IMR-90 (cell line): ENCODE measurements around the gene TXNDC11. TPM values are rescaled to one million over a fixed set of nuclear protein-coding genes. Genes with fewer than 3 reads are reported as not detected.

ENCODE experiments used
- ATAC-seq: fragments of 200-7000 bp; cut with Tn5 transposase; 2 replicates; pipeline ENCODE4 v1.9.1; 2020; ENCODE audit warnings: low read depth, mild to moderate bottlenecking, moderate library complexity
- BruUV-seq: library from RNA; stranded (reverse); fragments of 400-500 nt; replicated peaks from 2 replicates; lab custom pipeline; 2021; lab: Mats Ljungman, UMichigan
- CTCF ChIA-PET: fragments of 300-600 bp; formaldehyde crosslinking; extraction: SDS; loops from one replicate; lab custom pipeline; 2021; ENCODE audit warnings: antibody characterized with exemption; lab: Yijun Ruan, JAX
- POLR2A ChIA-PET: fragments of 300-600 bp; sonication (Branson Sonifier 250); formaldehyde crosslinking; loops from one replicate; lab custom pipeline; 2022; ENCODE audit warnings: antibody characterized with exemption; ENCODE audit not compliant: unreplicated experiment; lab: Charles Lee
- DNase-seq: peaks from one replicate; pipeline ENCODE4 v3.0.0; 2013
- H2AFZ ChIP-seq: replicated peaks from 2 replicates; pipeline ENCODE3; 2013; ENCODE audit warnings: low read length, mild to moderate bottlenecking; ENCODE audit not compliant: poor library complexity
- H2AK5ac ChIP-seq: 2 replicates; pipeline ENCODE4 v1.6.1; 2013; ENCODE audit warnings: low read depth, low read length, inconsistent platforms
- H2AK9ac ChIP-seq: replicated peaks from 2 replicates; pipeline ENCODE3; 2013; ENCODE audit warnings: mild to moderate bottlenecking, low read depth, low read length, moderate library complexity; ENCODE audit not compliant: poor library complexity
- H2BK120ac ChIP-seq: 2 replicates; pipeline ENCODE4 v1.6.1; 2013; ENCODE audit warnings: low read depth, low read length, inconsistent platforms
- H2BK15ac ChIP-seq: 3 replicates; pipeline ENCODE4 v1.6.1; 2013; ENCODE audit warnings: low read depth, low read length, inconsistent platforms
- H2BK20ac ChIP-seq: 2 replicates; pipeline ENCODE4 v1.6.1; 2013; ENCODE audit warnings: low read depth, mild to moderate bottlenecking, inconsistent platforms, low read length, moderate library complexity
- H2BK5ac ChIP-seq: 2 replicates; pipeline ENCODE4 v1.6.1; 2013; ENCODE audit warnings: mild to moderate bottlenecking, low read depth, low read length, inconsistent platforms; ENCODE audit not compliant: poor library complexity, severe bottlenecking
- H3K14ac ChIP-seq: replicated peaks from 2 replicates; pipeline ENCODE4 v1.6.1; 2013; ENCODE audit warnings: low read depth, low read length, inconsistent platforms
- H3K18ac ChIP-seq: 2 replicates; pipeline ENCODE4 v1.6.1; 2013; ENCODE audit warnings: low read depth, low read length, control low read depth
- H3K23ac ChIP-seq: 2 replicates; pipeline ENCODE4 v1.6.1; 2013; ENCODE audit warnings: low read depth, low read length, inconsistent platforms
- H3K27ac ChIP-seq: 2 replicates; pipeline ENCODE4 v1.5.1; 2013; ENCODE audit warnings: mild to moderate bottlenecking, control low read depth, low read length; ENCODE audit not compliant: insufficient read depth
- H3K27me3 ChIP-seq: 2 replicates; pipeline ENCODE4 v1.6.1; 2013; ENCODE audit warnings: low read length; ENCODE audit not compliant: control insufficient read depth, insufficient read depth
- H3K36me3 ChIP-seq: 2 replicates; pipeline ENCODE4 v1.6.1; 2013; ENCODE audit warnings: low read length, mixed read lengths; ENCODE audit not compliant: control insufficient read depth, insufficient read depth
- H3K4ac ChIP-seq: 2 replicates; pipeline ENCODE4 v1.6.1; 2013; ENCODE audit warnings: low read depth, low read length, inconsistent platforms
- H3K4me1 ChIP-seq: 2 replicates; pipeline ENCODE4 v1.6.1; 2013; ENCODE audit warnings: low read length, mixed read lengths; ENCODE audit not compliant: control insufficient read depth, insufficient read depth
- H3K4me2 ChIP-seq: 2 replicates; pipeline ENCODE4 v1.6.1; 2013; ENCODE audit warnings: low read depth, mild to moderate bottlenecking, control low read depth, low read length, moderate library complexity
- H3K4me3 ChIP-seq: 2 replicates; pipeline ENCODE4 v1.5.1; 2013; ENCODE audit warnings: low read depth, mild to moderate bottlenecking, control low read depth, low read length, moderate library complexity; ENCODE audit not compliant: insufficient read depth
- H3K56ac ChIP-seq: 2 replicates; pipeline ENCODE4 v1.6.1; 2013; ENCODE audit warnings: low read length, inconsistent platforms; ENCODE audit not compliant: insufficient read depth; ENCODE audit errors: extremely low read depth
- H3K79me1 ChIP-seq, 2 experiments: 2 replicates each; pipeline ENCODE4 v1.6.1; 2013; ENCODE audit warnings: low read length in 2 of 2, inconsistent platforms in 1 of 2, low read depth in 1 of 2
- H3K9ac ChIP-seq: 2 replicates; pipeline ENCODE4 v1.6.1; 2013; ENCODE audit warnings: low read depth, low read length, control low read depth
- H3K9me1 ChIP-seq: 2 replicates; pipeline ENCODE4 v1.6.1; 2013; ENCODE audit warnings: low read length, inconsistent platforms; ENCODE audit not compliant: insufficient read depth
- H3K9me3 ChIP-seq: 2 replicates; pipeline ENCODE4 v1.6.1; 2013; ENCODE audit warnings: low read length; ENCODE audit not compliant: control insufficient read depth, insufficient read depth
- H4K20me1 ChIP-seq: 2 replicates; pipeline ENCODE4 v1.6.1; 2013; ENCODE audit warnings: low read length, inconsistent platforms; ENCODE audit not compliant: insufficient read depth
- H4K5ac ChIP-seq: 2 replicates; pipeline ENCODE4 v1.6.1; 2013; ENCODE audit warnings: mild to moderate bottlenecking, low read depth, low read length, control low read depth
- H4K8ac ChIP-seq, 2 experiments: 2 replicates each; pipeline ENCODE4 v1.6.1; 2013; ENCODE audit warnings: low read depth in 2 of 2, low read length in 2 of 2, control low read depth in 1 of 2, inconsistent platforms in 1 of 2
- H4K91ac ChIP-seq: 2 replicates; pipeline ENCODE4 v1.6.1; 2013; ENCODE audit warnings: low read depth, low read length, inconsistent platforms; ENCODE audit not compliant: insufficient read depth
- BHLHE40 ChIP-seq: fragments of 150-350 bp; IDR thresholded peaks from 2 replicates; pipeline ENCODE4 v1.6.1; 2016; ENCODE audit warnings: mild to moderate bottlenecking, low read depth, low read length
- FOS ChIP-seq: fragments of 150-350 bp; IDR thresholded peaks from 2 replicates; pipeline ENCODE4 v1.6.1; 2016; ENCODE audit warnings: low read depth, low read length
- RCOR1 ChIP-seq: IDR thresholded peaks from 2 replicates; pipeline ENCODE4 v1.6.1; 2012; ENCODE audit warnings: mild to moderate bottlenecking, low read length, improper control_type of control experiment; ENCODE audit not compliant: insufficient replicate concordance
- WGBS, 2 experiments: methylation state at CpG; one replicate each; pipeline versions ENCODE4 v1.1.5 to v1.1.7; 2013; ENCODE audit warnings: missing lambda C conversion rate in 2 of 2; ENCODE audit not compliant: insufficient read length in 1 of 2; ENCODE audit errors: extremely low coverage in 2 of 2; 5-methylcytosine and 5-hydroxymethylcytosine counted together
- dilution Hi-C: fragments of 300-500 bp; cut with HindIII; formaldehyde crosslinking; loops from one replicate; pipeline ENCODE4 v1.14.3; 2018; ENCODE audit warnings: low sequenced_read_pairs; ENCODE audit not compliant: unreplicated experiment
- in situ Hi-C: fragments of 300-500 bp; cut with MboI; formaldehyde crosslinking; loops from 3 replicates; pipeline ENCODE4 v1.14.3; 2019; ENCODE audit warnings: low sequenced_read_pairs, inconsistent platforms, mixed read lengths
- intact Hi-C: fragments of 100-400 bp; cut with micrococcal nuclease; formaldehyde crosslinking; loops from 2 replicates; pipeline ENCODE4 v1.10.0; 2022
- polyA plus RNA-seq, 3 experiments: library from polyadenylated mRNA; depleted of rRNA; stranded (reverse); fragments of >200 nt; gene quantifications; 2 replicates each; pipeline ENCODE4 v1.2.3, GENCODE V29; 2012; ENCODE audit warnings: low replicate concordance in 1 of 3
- total RNA-seq: library from RNA; depleted of rRNA; stranded (reverse); fragments of >200 nt; gene quantifications from 2 replicates; pipeline ENCODE4 v1.2.3, GENCODE V29; 2012
- TF ChIP-seq, protein P1 (sequence below): conservative IDR thresholded peaks from 2 replicates; pipeline ENCODE4 v1.5.1; 2012; ENCODE audit warnings: mild to moderate bottlenecking, low read depth, low read length, improper control_type of control experiment

Gene TXNDC11
- total and polyA plus RNA-seq, 2 of the 4 experiments (the other 2 are of a cell fraction) = 25.3 to 42.9 TPM

DNA sequence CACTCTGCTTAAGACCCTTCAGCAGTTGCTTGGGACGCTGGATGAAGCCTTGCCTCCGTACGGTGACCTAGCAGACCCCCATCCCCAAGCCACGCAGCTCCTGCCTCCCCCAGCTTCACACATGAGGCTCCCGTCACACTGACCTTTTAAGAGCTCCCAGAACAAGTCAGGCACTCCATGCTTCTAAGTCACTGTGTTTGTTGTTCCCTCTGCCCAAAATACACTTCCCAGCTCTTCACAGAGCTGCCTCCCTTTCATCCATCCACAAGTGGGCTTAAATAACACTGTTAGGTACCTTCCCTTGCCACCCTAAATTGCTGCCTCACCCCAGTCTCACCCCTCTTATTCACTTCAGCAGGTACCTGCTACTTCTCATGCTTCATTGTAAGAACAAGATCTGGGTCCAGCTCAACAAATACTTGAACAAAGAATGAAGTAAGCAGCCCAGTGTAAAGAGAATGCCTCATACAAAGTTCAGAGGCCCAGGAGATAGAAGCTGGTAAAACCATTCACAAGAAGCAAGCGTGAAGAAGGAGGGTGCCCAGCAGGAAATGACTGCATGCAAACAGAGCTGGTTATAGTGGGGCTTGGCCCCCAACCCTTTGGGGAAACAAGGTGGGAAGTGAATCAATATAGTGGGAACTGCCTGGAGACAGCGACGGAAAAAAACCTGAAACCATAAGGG is 48.6 kb upstream of the TXNDC11 start:
- H3K4me1 ChIP-seq = peaks cover 17% of the 10 kb centered on the region
- no peak overlapping the region for H2AFZ ChIP-seq
- no peak overlapping the region for H3K18ac ChIP-seq
- no peaks in the 10 kb centered on the region for H3K27me3 ChIP-seq
- no peaks in the 10 kb centered on the region for H3K9me3 ChIP-seq
- no peak for DNase-seq
- H3K27ac ChIP-seq = peak overlapping the region; percentile 8; the same call in 1 of the 2 replicates
- H4K20me1 ChIP-seq = peaks cover 68% of the 10 kb centered on the region
- H2AK9ac ChIP-seq = no peak overlapping the region
- peak overlapping the region; percentile 30; the same call in 1 of the 2 replicates for H3K23ac ChIP-seq
- TF ChIP-seq, protein P1, sequence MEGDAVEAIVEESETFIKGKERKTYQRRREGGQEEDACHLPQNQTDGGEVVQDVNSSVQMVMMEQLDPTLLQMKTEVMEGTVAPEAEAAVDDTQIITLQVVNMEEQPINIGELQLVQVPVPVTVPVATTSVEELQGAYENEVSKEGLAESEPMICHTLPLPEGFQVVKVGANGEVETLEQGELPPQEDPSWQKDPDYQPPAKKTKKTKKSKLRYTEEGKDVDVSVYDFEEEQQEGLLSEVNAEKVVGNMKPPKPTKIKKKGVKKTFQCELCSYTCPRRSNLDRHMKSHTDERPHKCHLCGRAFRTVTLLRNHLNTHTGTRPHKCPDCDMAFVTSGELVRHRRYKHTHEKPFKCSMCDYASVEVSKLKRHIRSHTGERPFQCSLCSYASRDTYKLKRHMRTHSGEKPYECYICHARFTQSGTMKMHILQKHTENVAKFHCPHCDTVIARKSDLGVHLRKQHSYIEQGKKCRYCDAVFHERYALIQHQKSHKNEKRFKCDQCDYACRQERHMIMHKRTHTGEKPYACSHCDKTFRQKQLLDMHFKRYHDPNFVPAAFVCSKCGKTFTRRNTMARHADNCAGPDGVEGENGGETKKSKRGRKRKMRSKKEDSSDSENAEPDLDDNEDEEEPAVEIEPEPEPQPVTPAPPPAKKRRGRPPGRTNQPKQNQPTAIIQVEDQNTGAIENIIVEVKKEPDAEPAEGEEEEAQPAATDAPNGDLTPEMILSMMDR = no peak
- TF ChIP-seq RCOR1 (no peak), FOS (no peak), BHLHE40 (no peak)
- H2BK15ac ChIP-seq = no peak overlapping the region
- no peak overlapping the region for H2BK120ac ChIP-seq
- no peak overlapping the region for H2BK20ac ChIP-seq
- H3K4me2 ChIP-seq = no peak overlapping the region; the same call in 1 of the 2 replicates
- peaks cover 22% of the 10 kb centered on the region for H3K9me1 ChIP-seq
- 0 out of 2 replicates have a peak overlapping the region, but pooled peaks have one; percentile 13 for H3K14ac ChIP-seq
- peaks cover 3 to 69% of the 10 kb centered on the region in 2 experiments; a peak in 3 of 4 replicates for H3K79me1 ChIP-seq
- no peak overlapping the region for H3K4me3 ChIP-seq
- no peak overlapping the region for H2AK5ac ChIP-seq
- in situ Hi-C loops = no loop called here
- no peak for ATAC-seq
- H2BK5ac ChIP-seq = no peak overlapping the region
- no peak overlapping the region for H3K4ac ChIP-seq
- POLR2A ChIA-PET = no interaction called here
- no TSS peak for BruUV-seq
- no peak overlapping the region for H4K5ac ChIP-seq
- dilution Hi-C loops = no loop called here
- no peak overlapping the region for H3K56ac ChIP-seq
- no peak overlapping the region for H4K91ac ChIP-seq
- intact Hi-C loops = no loop called here
- CTCF ChIA-PET = interaction anchor here (1.5 to 2.6 kb wide), 2 partner anchors 10 to 16 kb away, joined by 3 to 9 read pairs; no protein-coding TSS in a partner anchor
- WGBS, 2 experiments = 90% methylated on average over 6 of the region's 8 CpGs; no CpG with 5 or more reads in 1 of the 2 experiments
- H3K9ac ChIP-seq = no peak overlapping the region
- H4K8ac ChIP-seq = no peak overlapping the region
- peaks cover 5% of the 10 kb centered on the region for H3K36me3 ChIP-seq
